Panc1 (cell line): Measurements from ENCODE around the gene NKX2-4. TPM values are rescaled to one million over a fixed set of nuclear protein-coding genes. Genes with fewer than 3 reads are reported as not detected.
A peak's percentile ranks its signal among the peaks of the same experiment; 100 is the strongest.

Experiments
- ATAC-seq: fragments of 200-7000 bp; cut with Tn5 transposase; 2 replicates; pipeline ENCODE4 v1.9.1; 2020; ENCODE audit warnings: mild to moderate bottlenecking, moderate library complexity
- BruUV-seq: library from RNA; stranded (reverse); fragments of 400-500 nt; replicated peaks from 2 replicates; lab custom pipeline; 2021; lab: Mats Ljungman, UMichigan
- CTCF ChIA-PET: fragments of 300-600 bp; sonication (Branson Sonifier 250); formaldehyde crosslinking; loops from one replicate; lab custom pipeline; 2022; ENCODE audit warnings: antibody characterized with exemption; lab: Charles Lee
- POLR2A ChIA-PET: fragments of 300-600 bp; sonication (Branson Sonifier 250); formaldehyde crosslinking; loops from one replicate; lab custom pipeline; 2022; ENCODE audit warnings: antibody characterized with exemption; lab: Charles Lee
- DNase-seq: peaks from one replicate; pipeline ENCODE4 v3.0.0-alpha.2; 2010; ENCODE audit warnings: low read depth, low spot score
- H3K27ac ChIP-seq: 2 replicates; pipeline ENCODE4 v1.5.1; 2011; ENCODE audit warnings: mild to moderate bottlenecking, low read length, inconsistent platforms
- H3K27me3 ChIP-seq: fragments of 200-500 bp; sonication (Bioruptor generic); 2 replicates; pipeline ENCODE4 v1.6.0; 2014; ENCODE audit warnings: low read length, inconsistent platforms; ENCODE audit not compliant: control insufficient read depth, insufficient read depth
- H3K36me3 ChIP-seq: fragments of 200-500 bp; sonication (Bioruptor generic); 2 replicates; pipeline ENCODE4 v1.5.1; 2014; ENCODE audit warnings: inconsistent platforms, mild to moderate bottlenecking, low read length, moderate library complexity; ENCODE audit not compliant: control insufficient read depth, insufficient read depth
- H3K4me1 ChIP-seq: 2 replicates; pipeline ENCODE4 v1.5.1; 2011; ENCODE audit warnings: inconsistent platforms, mild to moderate bottlenecking, low read length, moderate library complexity; ENCODE audit not compliant: control insufficient read depth, insufficient read depth
- H3K4me3 ChIP-seq, 2 experiments: 2 replicates each; pipeline ENCODE4 v1.5.1; 2011 to 2012; ENCODE audit warnings: low read depth in 2 of 2, low read length in 2 of 2, mild to moderate bottlenecking in 2 of 2, inconsistent platforms in 1 of 2, moderate library complexity in 1 of 2
- H3K9me3 ChIP-seq: fragments of 200-500 bp; sonication (Bioruptor generic); 2 replicates; pipeline ENCODE4 v1.5.1; 2014; ENCODE audit warnings: low read depth, mild to moderate bottlenecking, inconsistent platforms, low read length, moderate library complexity; ENCODE audit not compliant: control insufficient read depth, insufficient read depth
- CTCF ChIP-seq: fragments of 450-650 bp; IDR thresholded peaks from 2 replicates; pipeline ENCODE4 v1.5.1; 2017; ENCODE audit warnings: mild to moderate bottlenecking
- POLR2AphosphoS5 ChIP-seq: IDR thresholded peaks from 2 replicates; pipeline ENCODE4 v1.6.1; 2012; ENCODE audit warnings: mild to moderate bottlenecking, low read depth, low read length, moderate library complexity
- REST ChIP-seq, 2 experiments: IDR thresholded peaks; 2 replicates each; pipeline ENCODE4 v1.6.1; 2011 to 2012; ENCODE audit warnings: low read depth in 2 of 2, control low read depth in 1 of 2, low read length in 1 of 2, mild to moderate bottlenecking in 1 of 2, moderate library complexity in 1 of 2; ENCODE audit not compliant: insufficient read depth in 1 of 2
- SIN3A ChIP-seq: IDR thresholded peaks from 2 replicates; pipeline ENCODE4 v1.6.1; 2012; ENCODE audit warnings: low read depth, mild to moderate bottlenecking, low read length, moderate library complexity, borderline replicate concordance; ENCODE audit not compliant: insufficient read depth
- TCF7L2 ChIP-seq: IDR thresholded peaks from 2 replicates; pipeline ENCODE4 v1.6.1; 2011; ENCODE audit warnings: mild to moderate bottlenecking, low read depth, low read length, inconsistent platforms
- in situ Hi-C: cut with HindIII; loops from 2 replicates; pipeline ENCODE4 v1.10.0; 2016; ENCODE audit warnings: low sequenced_read_pairs, low pct_unique_long_range_greater_than_20kb
- intact Hi-C: fragments of 100-400 bp; cut with micrococcal nuclease; formaldehyde crosslinking; loops from one replicate; pipeline ENCODE4 v1.10.0; 2022; ENCODE audit not compliant: unreplicated experiment
- total RNA-seq: library from RNA; stranded (reverse); gene quantifications from one replicate; pipeline ENCODE4 v1.2.1, GENCODE V29; 2021; ENCODE audit not compliant: unreplicated experiment

The NKX2-4 gene
- total RNA-seq, 1 experiment from 2014 or later = not detected

- Histone ChIP-seq H3K27ac (no peak overlapping the region), H3K4me1 (no peaks in the 10 kb centered on the region), H3K9me3 (no peaks in the 10 kb centered on the region), H3K36me3 (no peaks in the 10 kb centered on the region), H3K4me3 (no peak overlapping the region), H3K27me3 (0 out of 2 replicates have a peak, but pooled peaks cover 2% of the 10 kb centered on the region)
- DNase-seq = no peak
- POLR2A ChIA-PET = no interaction called here
- intact Hi-C loops (no loop called here), in situ Hi-C loops (no loop called here)
- no peak for ATAC-seq
- BruUV-seq = no TSS peak
- TF ChIP-seq POLR2AphosphoS5 = no peak
- no peak for TF ChIP-seq SIN3A
- no peak for TF ChIP-seq TCF7L2
- no peak for TF ChIP-seq CTCF
- TF ChIP-seq REST (IDR thresholded peaks at IDR 0.05; ENCODE audit: insufficient read depth in 1 of 2, low read depth in 2 of 2, low read length in 1 of 2) = no peak
- CTCF ChIA-PET = no interaction called here
Measured at GRCh38 chr20:21437248-21437647, 39.9 kb upstream of the NKX2-4 start.

- intact Hi-C loops = no loop called here
- Histone ChIP-seq H3K27ac (no peak overlapping the region), H3K36me3 (no peaks in the 10 kb centered on the region), H3K27me3 (0 out of 2 replicates have a peak, but pooled peaks cover 2% of the 10 kb centered on the region), H3K9me3 (no peaks in the 10 kb centered on the region), H3K4me3 (no peak overlapping the region), H3K4me1 (no peaks in the 10 kb centered on the region)
- POLR2A ChIA-PET = no interaction called here
- TF ChIP-seq POLR2AphosphoS5 (no peak), CTCF (no peak), TCF7L2 (no peak), REST (IDR thresholded peaks at IDR 0.05; ENCODE audit: insufficient read depth in 1 of 2, low read depth in 2 of 2, low read length in 1 of 2) (no peak), SIN3A (no peak)
- ATAC-seq (no peak), DNase-seq (peak; percentile 25)
- no TSS peak for BruUV-seq
- in situ Hi-C loops = no loop called here
- CTCF ChIA-PET = no interaction called here
Measured at GRCh38 chr20:21436205-21436604, 38.9 kb upstream of the NKX2-4 start.
